K562 (cell line): Measurements from ENCODE around the gene MPPED2.

ENCODE experiments used
- POLR2AphosphoS2 ChIP-seq: IDR thresholded peaks from 2 replicates; pipeline ENCODE4 v1.6.1; 2012; ENCODE audit warnings: low read length, improper control_type of control experiment
- POLR2AphosphoS5 ChIP-seq: IDR thresholded peaks from 2 replicates; pipeline ENCODE4 v1.6.1; 2011; ENCODE audit warnings: mild to moderate bottlenecking, low read depth, low read length, moderate library complexity; ENCODE audit not compliant: control insufficient read depth, insufficient read depth
- TF ChIP-seq, protein P1 (sequence below), 3 experiments: IDR thresholded peaks in 2 of 3; conservative IDR thresholded peaks in 1 of 3; 2 replicates each; pipeline ENCODE4 v1.5.1; 2011 to 2012; ENCODE audit warnings: low read length in 3 of 3, mild to moderate bottlenecking in 3 of 3, control low read depth in 2 of 3, improper control_type of control experiment in 1 of 3, inconsistent platforms in 1 of 3, low read depth in 1 of 3, mixed read lengths in 1 of 3, moderate library complexity in 1 of 3; ENCODE audit not compliant: insufficient read depth in 2 of 3
- TF ChIP-seq, protein P2 (sequence below): sonication (generic); formaldehyde crosslinking; IDR thresholded peaks from 2 replicates; pipeline ENCODE4 v1.8.1; 2022; ENCODE audit warnings: missing genetic modification reagents

- TF ChIP-seq POLR2AphosphoS5 (no peak), POLR2AphosphoS2 (no peak)
- TF ChIP-seq, protein P1, sequence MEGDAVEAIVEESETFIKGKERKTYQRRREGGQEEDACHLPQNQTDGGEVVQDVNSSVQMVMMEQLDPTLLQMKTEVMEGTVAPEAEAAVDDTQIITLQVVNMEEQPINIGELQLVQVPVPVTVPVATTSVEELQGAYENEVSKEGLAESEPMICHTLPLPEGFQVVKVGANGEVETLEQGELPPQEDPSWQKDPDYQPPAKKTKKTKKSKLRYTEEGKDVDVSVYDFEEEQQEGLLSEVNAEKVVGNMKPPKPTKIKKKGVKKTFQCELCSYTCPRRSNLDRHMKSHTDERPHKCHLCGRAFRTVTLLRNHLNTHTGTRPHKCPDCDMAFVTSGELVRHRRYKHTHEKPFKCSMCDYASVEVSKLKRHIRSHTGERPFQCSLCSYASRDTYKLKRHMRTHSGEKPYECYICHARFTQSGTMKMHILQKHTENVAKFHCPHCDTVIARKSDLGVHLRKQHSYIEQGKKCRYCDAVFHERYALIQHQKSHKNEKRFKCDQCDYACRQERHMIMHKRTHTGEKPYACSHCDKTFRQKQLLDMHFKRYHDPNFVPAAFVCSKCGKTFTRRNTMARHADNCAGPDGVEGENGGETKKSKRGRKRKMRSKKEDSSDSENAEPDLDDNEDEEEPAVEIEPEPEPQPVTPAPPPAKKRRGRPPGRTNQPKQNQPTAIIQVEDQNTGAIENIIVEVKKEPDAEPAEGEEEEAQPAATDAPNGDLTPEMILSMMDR (IDR thresholded peaks at IDR 0.05 in 2 of 3, conservative IDR thresholded peaks at IDR 0.05 in 1 of 3; ENCODE audit: insufficient read depth in 2 of 3, low read depth in 1 of 3, low read length in 3 of 3) = no peak
- TF ChIP-seq, protein P2, sequence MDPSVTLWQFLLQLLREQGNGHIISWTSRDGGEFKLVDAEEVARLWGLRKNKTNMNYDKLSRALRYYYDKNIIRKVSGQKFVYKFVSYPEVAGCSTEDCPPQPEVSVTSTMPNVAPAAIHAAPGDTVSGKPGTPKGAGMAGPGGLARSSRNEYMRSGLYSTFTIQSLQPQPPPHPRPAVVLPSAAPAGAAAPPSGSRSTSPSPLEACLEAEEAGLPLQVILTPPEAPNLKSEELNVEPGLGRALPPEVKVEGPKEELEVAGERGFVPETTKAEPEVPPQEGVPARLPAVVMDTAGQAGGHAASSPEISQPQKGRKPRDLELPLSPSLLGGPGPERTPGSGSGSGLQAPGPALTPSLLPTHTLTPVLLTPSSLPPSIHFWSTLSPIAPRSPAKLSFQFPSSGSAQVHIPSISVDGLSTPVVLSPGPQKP (CRISPR knock-in tag) = no peak
These were observed 45.0 kb upstream of the MPPED2 start for GRCh38 chr11:30631148-30631547.
